NT2/D1 (cell line): ENCODE data around the gene DMD.

Experiments used
- SUZ12 ChIP-seq: IDR thresholded peaks from 2 replicates; pipeline ENCODE4 v1.6.1; 2011; ENCODE audit not compliant: insufficient read length, insufficient read depth; ENCODE audit errors: extremely low read depth
- YY1 ChIP-seq: IDR thresholded peaks from 2 replicates; pipeline ENCODE4 v1.6.1; 2011; ENCODE audit not compliant: insufficient read length, insufficient read depth

GRCh38 chrX:31433856-31434255 lies 1777.5 kb downstream of the DMD start:
- TF ChIP-seq SUZ12 (no peak), YY1 (no peak)
